ENCODE results near the gene STAT5B. TPM values are rescaled to one million over a fixed set of nuclear protein-coding genes. Genes with fewer than 3 reads are reported as not detected.

STAT5B gene
- total RNA-seq, 1 donor from 2014 or later = 46.8 TPM

- no peak overlapping the region for H3K27ac Mint-ChIP-seq
- TF ChIP-seq CTCF (IDR thresholded peaks at IDR 0.05; ENCODE audit: unreplicated experiment) = no peak
- H3K36me3 Mint-ChIP-seq (ENCODE audit: insufficient read depth) = no peaks in the 10 kb centered on the region
- H3K4me1 Mint-ChIP-seq (ENCODE audit: low read depth) = peaks cover 13% of the 10 kb centered on the region
- no peaks in the 10 kb centered on the region for H3K9me3 Mint-ChIP-seq (ENCODE audit: low read depth)
- peaks cover 5% of the 10 kb centered on the region for H3K27me3 Mint-ChIP-seq
- no peak for DNase-seq (ENCODE audit: low spot score, unreplicated experiment)
- no peak overlapping the region for H3K4me3 Mint-ChIP-seq (ENCODE audit: low read depth)
Measured at GRCh38 chr17:42279776-42280630, 3.8 kb upstream of the STAT5B start.

GRCh38 chr17:42277342-42277712 lies 1.1 kb upstream of the STAT5B start:
- DNase-seq (ENCODE audit: low spot score, unreplicated experiment) = no peak
- H3K36me3 Mint-ChIP-seq (ENCODE audit: insufficient read depth) = no peaks in the 10 kb centered on the region
- no peaks in the 10 kb centered on the region for H3K9me3 Mint-ChIP-seq (ENCODE audit: low read depth)
- H3K4me3 Mint-ChIP-seq (ENCODE audit: low read depth) = peak overlapping the region; percentile 70
- TF ChIP-seq CTCF (IDR thresholded peaks at IDR 0.05; ENCODE audit: unreplicated experiment) = no peak
- peaks cover 23% of the 10 kb centered on the region for H3K4me1 Mint-ChIP-seq (ENCODE audit: low read depth)
- H3K27ac Mint-ChIP-seq = peak overlapping the region; percentile 95
- no peaks in the 10 kb centered on the region for H3K27me3 Mint-ChIP-seq

- H3K4me1 Mint-ChIP-seq (ENCODE audit: low read depth) = peaks cover 23% of the 10 kb centered on the region
Measured at GRCh38 chr17:42276609-42277341, 584 bp upstream of the STAT5B start.

GRCh38 chr17:42275527-42276358 lies 448 bp downstream of the STAT5B start:
- Mint-ChIP-seq H3K9me3 (ENCODE audit: low read depth) (no peaks in the 10 kb centered on the region), H3K36me3 (ENCODE audit: insufficient read depth) (no peaks in the 10 kb centered on the region), H3K27ac (peak overlapping the region; percentile 95), H3K4me1 (ENCODE audit: low read depth) (peaks cover 23% of the 10 kb centered on the region), H3K4me3 (ENCODE audit: low read depth) (peak overlapping the region; percentile 88), H3K27me3 (no peaks in the 10 kb centered on the region)
- peak; percentile 42 for DNase-seq (ENCODE audit: low spot score, unreplicated experiment)
- TF ChIP-seq CTCF (IDR thresholded peaks at IDR 0.05; ENCODE audit: unreplicated experiment) = no peak

More at GRCh38 chr17:42276609-42277341, 584 bp upstream of the STAT5B start:
- DNase-seq (ENCODE audit: low spot score, unreplicated experiment) = peak; percentile 62
- H3K9me3 Mint-ChIP-seq (ENCODE audit: low read depth) = no peaks in the 10 kb centered on the region
- H3K27ac Mint-ChIP-seq = peak overlapping the region; percentile 95
- H3K27me3 Mint-ChIP-seq = no peaks in the 10 kb centered on the region
- H3K36me3 Mint-ChIP-seq (ENCODE audit: insufficient read depth) = no peaks in the 10 kb centered on the region
- H3K4me3 Mint-ChIP-seq (ENCODE audit: low read depth) = peak overlapping the region; percentile 70
- no peak for TF ChIP-seq CTCF (IDR thresholded peaks at IDR 0.05; ENCODE audit: unreplicated experiment)

Measured in progenitor cell of endocrine pancreas (in vitro differentiated cells).